ENCODE data around the gene ZRSR2.
A peak's percentile ranks its signal among the peaks of the same experiment; 100 is the strongest.
"Not testable (repeated sequence)": the region's sequence is repeated elsewhere in the genome, so short reads cannot be mapped to it uniquely, and the experiment has no call there.

The ZRSR2 gene

GRCh38 chrX:15789979-15790768, at the start of gene ZRSR2:
TSS of gene ZRSR2 (plus strand) at chrX:15790484. CDS start at chrX:15790496, 12 bp downstream.
- DNase-seq (ENCODE audit: low read depth in 3 of 3), result peak; percentile 66 to 76 (median 73)

- no peak for DNase-seq (ENCODE audit: low read depth in 3 of 3)
These were observed 46.0 kb upstream of the ZRSR2 start for GRCh38 chrX:15744181-15744867.

DNA sequence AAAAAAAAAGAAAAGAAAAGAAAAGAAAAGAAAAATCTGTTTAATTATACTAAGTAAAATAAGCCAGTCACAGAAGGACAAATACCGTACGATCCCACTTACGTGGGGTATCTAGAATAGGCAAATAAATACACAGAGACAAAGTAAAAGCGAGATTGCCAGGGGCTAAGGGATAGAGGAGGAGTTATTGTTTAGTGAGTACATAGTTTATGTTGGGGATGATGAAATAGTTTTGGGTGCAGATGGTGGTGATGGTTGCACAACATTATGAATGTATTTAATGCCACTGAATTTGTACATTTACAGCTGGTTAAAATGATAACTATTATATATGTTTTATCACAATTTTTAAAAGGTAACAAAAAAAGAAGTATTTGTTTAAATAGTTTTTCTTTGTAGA, 45.1 kb upstream of the ZRSR2 start:
- no peak for DNase-seq (ENCODE audit: low read depth in 3 of 3)

DNA sequence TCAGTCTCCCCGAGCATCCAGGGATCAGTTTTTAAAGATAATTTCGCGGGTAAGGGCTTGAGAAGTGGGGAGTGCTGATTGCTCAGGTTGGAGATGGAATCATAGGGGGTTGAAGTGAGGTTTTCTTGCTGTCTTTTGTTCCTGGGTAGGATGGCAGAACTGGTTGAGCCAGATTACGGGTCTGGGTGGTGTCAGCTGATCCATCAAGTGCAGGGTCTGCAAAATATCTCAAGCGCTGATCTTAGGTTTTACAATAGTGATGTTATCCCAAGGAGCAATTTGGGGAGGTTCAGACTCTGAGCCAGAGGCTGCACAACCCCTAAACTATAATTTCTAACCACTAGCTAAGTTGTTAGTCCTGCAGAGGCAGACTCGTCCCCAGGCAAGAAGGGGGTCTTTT, 43.6 kb upstream of the ZRSR2 start:
- DNase-seq (ENCODE audit: low read depth in 3 of 3), result not testable (repeated sequence)

DNA sequence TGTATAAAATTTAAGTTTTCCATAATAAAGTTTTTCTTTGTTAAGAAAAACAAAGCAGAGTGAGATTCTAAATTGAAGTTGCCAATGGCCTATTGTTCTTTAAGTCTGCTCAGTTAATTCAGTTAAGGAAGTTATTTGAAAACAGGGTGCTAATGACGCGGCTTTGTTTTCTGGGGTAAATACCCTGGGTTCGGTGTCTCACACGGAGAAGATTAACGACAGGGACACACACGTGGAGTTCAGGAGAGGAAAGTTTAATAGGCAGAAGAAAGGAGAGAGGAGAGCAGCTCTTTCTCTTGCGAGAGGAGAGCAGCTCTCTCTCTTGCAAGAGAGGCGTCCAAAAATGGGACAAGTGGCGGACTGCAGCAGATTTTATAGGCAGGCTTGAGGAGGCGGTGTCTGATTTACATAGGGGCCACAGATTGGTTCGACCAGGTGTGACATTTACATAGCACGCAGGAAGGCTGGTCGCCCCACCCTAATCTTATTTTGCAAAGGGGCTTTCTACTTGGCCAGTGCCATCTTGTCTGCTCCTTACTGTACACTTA, 42.6 kb upstream of the ZRSR2 start:
- no peak for DNase-seq (ENCODE audit: low read depth in 3 of 3)

DNA sequence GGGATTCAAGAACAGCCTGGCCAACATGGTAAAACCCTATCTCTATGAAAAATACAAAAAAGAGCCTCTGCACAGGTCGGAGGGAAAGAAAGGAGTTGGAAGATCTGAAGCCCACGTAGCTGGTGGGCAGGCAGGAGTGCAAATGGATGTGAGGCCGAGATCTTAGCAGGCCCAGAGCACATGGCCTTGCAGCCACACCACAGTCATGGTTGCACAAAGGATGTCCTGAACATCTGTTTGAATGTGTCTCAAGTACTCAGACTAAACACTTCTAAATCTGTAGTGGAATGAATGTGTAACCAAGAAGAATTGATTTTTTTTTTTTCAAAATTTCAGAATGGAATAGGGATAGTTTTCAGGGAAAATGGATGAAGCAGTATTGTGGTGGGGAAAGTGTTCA, 41.4 kb upstream of the ZRSR2 start:
- no peak for DNase-seq (ENCODE audit: low read depth in 3 of 3)

DNA sequence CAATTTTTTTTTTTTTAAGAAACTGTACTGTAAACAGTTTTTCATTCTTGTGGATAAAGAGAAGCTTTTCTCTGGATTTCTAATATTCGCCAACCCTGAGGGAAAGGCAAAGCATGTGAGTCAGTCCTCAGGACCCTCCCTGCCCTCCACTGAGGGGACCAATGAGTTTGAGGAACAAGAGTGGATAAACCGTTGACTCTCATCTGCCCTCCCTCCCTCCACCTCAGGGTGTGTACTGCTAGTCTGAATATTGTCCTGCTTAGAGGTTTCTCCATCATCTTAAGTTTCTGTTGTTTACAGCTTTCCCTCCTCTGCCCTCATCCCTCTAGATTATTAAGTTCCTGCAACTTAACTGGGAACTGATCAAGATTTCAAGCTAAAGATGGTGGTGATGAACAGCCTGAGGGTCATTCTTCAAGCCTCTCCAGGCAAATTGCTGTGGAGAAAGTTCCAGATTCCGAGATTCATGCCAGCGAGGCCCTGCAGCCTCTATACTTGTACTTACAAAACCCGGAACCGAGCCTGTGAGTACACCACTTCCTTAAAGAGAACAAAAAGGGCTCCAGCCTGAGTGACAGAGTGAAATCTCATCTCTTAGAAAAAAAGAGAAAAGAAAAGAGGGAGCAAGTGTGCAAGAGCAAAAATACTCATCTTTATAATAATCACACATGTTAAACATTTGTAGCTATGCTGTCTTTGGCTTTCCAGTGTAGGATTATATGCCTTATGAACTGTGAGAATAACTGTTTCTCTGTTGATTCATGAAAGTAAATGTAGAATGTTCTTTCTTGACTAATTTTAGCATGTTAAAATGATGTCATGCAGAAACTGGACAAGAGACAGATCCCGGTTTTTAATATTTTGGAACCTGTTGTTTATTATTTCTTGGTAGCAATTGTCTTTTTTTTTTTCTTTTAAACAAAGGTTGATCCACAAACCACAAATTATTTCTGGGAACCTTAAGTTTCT, 40.4 kb upstream of the ZRSR2 start:
- no peak for DNase-seq (ENCODE audit: low read depth in 3 of 3)

- DNase-seq (ENCODE audit: low read depth in 3 of 3), result no peak
These were observed 39.6 kb upstream of the ZRSR2 start for GRCh38 chrX:15750611-15751154.

DNA sequence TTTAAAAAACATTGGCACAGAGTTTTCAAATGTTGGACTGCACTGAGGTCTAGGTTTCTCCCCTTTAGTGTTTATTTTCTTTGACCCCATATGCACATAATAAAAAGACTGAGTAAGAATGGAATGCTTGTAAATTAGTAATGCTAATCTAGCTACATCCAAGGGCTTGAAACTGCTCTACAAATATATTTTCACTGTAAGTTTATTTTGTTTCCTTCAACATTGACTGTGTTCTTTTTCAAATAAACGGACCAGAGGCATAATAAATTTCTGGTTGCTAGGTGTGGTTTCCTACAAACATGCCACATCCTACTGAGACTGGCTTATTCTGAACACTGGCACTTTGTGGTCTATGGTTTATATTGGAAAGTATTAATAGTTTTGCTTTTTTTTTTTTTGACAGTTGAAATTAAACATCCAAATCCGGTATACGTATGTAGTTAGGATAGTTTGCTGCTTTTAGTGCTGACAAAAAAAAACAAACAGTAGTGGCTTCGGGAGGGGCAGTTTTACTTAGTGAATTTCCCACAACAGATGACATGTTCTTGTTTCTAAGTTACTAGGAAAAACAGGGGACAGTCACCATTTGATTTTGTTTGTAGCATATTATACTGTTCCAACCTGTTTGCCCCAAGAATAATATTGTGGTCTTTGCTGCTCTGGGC, 39.0 kb upstream of the ZRSR2 start:
- DNase-seq (ENCODE audit: low read depth in 3 of 3), result no peak

DNA sequence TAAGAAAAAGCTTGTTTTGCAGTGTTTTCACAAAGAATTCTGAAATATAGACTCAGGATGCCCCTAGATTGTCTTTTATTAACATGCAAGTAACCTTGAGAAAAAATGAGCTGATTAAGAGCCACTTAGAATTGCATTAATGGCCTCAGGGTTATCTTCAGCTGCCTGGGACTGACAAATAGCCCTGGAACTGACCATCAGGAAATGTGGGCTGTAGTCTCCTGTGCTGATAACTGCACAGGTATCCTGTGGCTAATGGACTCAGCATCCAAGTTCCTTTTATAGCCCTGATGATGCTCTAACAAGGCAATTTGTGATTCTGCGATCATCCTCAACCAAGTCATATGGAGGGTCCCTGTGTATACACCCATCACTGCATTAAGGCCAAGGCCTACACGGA, 35.2 kb upstream of the ZRSR2 start:
- no peak for DNase-seq (ENCODE audit: low read depth in 3 of 3)

DNA sequence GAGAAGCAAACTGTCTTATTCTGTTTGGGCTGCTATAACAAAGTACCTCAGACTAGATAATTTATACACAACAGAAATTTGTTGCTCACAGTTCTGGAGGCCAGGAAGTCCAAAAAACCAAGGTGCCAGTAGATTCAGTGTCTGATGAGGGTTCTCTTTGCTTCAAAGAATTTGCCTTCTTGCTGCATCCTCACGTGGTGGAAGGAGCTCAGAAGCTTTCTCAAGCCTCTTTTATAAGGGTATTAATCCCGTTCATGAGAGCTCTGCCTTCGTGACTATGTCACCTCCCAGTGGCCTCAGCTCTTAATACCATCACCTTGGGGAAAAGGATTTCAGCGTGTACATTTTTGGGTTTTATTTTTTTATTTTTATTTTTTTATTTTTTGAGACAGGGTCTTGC, 32.1 kb upstream of the ZRSR2 start:
- no peak for DNase-seq (ENCODE audit: low read depth in 3 of 3)

DNA sequence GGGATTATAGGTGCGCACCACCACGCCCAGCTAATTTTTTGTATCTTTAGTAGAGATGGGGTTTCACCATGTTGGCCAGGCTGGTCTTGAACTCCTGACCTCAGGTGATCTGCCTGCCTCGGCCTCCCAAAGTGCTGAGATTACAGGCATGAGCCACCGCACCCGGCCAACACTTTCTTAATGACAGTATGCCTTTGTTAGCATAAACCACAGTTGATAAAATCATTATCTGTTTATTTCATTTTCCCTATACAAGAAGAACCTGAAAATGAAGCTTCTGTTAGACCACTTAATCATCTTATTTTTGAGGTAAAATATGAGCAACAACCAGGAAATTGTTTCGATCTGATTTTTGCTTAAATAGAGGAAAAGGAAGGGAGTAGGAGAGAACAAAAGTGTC, 30.4 kb upstream of the ZRSR2 start:
- DNase-seq (ENCODE audit: low read depth in 3 of 3), result not testable (repeated sequence)

DNA sequence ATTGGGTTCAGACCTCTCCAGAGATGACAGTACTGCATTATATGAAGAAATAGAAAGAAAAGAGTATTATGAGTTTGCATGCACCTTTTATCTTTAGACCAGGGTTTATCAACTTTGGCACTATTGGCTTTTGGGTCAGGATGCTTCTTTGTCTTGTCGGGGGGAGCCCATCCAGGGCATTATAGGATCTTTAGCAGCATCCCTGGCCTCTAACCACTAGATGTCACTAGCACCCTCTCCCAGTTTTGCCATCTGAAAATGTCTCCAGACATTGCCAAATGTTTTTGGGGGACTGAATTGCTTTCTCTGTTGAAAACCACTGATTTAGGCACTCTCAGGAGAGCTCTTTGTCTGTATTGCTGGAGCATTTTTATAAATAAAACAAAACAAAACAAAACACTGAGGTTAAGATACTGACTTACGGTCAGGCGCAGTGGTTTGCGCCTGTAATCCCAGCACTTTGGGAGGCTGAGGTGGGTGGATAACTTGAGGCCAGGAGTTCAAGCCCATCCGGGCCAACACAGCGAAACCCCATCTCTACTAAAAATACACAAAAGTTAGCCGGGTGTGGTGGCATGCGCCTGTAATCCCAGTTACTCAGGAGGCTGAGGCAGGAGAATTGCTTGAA, 28.6 kb upstream of the ZRSR2 start:
- DNase-seq (ENCODE audit: low read depth in 3 of 3), result no peak

DNA sequence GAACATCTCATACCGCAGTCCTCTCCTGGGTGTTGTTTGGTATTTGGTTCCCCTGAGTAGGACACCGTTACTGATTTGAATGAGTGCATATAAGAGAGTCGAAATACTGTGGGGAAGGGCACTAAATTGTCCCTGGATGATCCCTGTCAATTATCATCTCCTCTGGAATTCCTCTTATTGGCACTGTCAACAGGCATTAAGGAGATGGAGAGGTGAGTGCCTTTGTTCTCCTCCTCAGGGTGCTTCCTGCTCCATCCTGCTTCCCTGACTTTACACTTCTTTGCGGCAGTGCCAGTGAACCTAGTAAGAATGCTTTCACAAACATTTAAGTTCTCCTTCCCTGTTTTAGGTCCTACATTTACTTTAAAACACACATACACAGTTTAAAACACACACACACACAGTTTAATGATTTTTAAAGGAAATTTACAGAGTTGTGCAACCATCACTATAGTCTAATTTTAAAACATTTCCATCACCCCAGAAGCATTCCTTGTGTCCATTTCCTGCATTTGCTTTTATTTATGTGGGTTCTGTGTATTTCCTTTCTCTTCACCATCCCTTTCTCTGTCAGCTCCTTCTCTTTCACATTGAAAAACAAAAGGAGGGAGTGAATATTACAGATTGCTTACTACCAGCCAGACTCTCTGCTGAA, 20.9 kb upstream of the ZRSR2 start:
- no peak for DNase-seq (ENCODE audit: low read depth in 3 of 3)

DNA sequence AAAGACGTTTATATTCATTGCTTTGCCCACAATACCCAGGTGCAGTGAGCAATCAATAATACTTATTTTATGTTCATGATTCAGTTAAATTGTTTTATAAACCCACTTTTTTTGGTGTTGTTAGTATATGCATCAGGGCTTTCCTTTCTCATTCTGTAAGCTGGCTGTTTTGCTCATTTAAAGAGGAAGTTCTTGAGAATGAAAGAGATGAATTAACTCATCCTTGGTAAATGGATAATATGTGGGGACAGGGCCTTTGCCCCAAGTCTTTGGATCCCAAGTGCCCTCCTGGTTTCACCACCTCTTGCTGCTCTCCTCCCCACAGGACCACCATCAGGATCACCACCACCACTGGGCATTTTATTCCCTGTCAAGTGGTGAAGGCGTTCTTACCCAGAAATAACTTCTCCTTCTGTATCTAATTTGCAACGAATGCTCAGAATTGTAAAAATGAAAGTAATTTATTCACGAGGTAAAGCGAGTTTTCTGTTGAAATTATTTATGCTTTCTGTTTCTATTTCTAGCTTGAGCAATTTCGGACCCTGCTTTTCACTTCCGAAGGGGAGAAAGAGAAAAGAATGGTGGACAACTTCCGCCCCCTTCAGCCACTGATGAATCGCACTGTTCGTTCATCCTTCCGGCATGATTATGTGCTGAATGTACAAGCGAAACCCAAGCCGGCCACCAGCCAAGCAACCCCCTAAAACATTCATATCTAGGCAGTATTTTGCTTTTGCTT, 8.2 kb upstream of the ZRSR2 start:
- no peak for DNase-seq (ENCODE audit: low read depth in 3 of 3)

DNA sequence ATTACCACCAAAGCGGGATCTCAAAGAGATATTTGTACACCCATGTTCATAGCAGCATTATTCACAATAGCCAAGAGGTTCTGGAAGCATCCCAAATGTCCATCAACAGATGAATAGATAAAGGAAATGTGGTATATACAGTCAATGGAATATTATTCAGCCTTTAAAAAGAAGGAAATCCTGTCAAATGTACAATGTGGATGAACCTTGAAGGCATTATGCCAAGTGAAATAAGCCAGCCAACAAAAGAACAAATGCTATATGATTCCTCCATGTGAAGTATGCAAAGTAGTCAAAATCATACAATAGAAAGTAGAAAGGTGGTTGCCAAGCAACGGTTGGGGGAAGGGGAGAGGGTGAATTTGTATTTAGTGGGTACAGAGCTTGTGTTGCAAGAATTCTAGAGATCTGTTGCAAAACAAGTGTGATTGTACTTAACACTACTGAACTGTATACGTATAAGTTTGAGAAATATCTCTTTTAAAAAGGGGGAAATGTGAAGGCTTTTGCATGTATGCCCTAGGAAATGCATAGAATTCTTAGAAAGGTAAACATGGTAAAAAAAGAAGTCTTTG, 5.0 kb upstream of the ZRSR2 start:
- no peak for DNase-seq (ENCODE audit: low read depth in 3 of 3)

- no peak for DNase-seq (ENCODE audit: low read depth in 3 of 3)
These were observed 3.4 kb upstream of the ZRSR2 start for GRCh38 chrX:15786915-15787314.

DNA sequence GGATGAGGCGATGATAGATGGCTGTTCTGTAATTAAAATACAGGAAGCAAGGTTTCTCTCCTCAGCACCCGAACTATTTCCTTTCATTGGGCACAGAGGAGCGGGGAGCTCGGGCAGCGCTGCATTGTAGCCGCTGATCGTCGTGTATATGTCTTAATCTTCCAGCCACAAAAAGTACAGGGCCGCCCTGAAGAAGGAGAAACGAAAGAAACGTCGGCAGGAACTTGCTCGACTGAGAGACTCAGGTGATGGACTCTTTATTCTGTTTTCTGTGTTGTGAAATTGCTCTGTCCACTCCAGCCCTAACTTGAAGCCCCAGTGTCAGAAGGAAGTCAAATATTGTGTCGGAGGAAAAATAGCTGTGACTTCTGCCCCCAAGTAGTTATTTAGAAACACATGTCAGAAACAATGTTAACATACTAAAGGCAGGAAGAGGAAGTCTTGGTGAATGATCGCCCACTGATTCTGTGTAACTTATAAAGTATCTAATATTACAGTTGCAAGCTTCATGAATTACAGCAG, 546 bp downstream of the ZRSR2 start:
- DNase-seq (ENCODE audit: low read depth in 3 of 3), result no peak

DNA sequence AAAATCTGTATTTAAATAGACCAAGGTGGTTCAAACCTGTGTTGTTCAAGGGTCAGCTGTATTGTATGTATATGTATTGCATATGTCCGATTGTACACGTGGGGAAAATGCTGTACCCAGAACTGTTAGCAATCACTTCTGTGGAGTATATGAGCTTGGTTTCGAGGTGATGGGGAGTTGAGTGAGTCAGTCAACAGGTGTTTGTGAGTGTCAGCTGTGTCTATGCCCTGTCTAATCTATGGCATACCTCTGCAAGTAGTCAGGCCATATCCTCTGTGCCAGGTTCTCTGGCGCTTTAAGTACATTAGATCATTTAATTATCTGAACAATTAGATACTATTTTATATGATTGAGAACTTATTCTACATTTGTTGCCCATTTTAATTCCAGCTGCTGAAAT, 7.4 kb downstream of the ZRSR2 start:
- DNase-seq (ENCODE audit: low read depth in 3 of 3), result no peak
